ENCODE measurements around the gene PDCD4. TPM values are rescaled to one million over a fixed set of nuclear protein-coding genes. Genes with fewer than 3 reads are reported as not detected.

The PDCD4 gene
- total and polyA plus RNA-seq, 2 of the 4 experiments (the other 2 are of a cell fraction) = 10.9 to 49.7 TPM

- no peak for TF ChIP-seq SMC3 (IDR thresholded peaks at IDR 0.05; ENCODE audit: low read depth, low read length)
- no peak for TF ChIP-seq CEBPB (IDR thresholded peaks at IDR 0.05; ENCODE audit: low read depth, low read length)
- TF ChIP-seq, protein P1, sequence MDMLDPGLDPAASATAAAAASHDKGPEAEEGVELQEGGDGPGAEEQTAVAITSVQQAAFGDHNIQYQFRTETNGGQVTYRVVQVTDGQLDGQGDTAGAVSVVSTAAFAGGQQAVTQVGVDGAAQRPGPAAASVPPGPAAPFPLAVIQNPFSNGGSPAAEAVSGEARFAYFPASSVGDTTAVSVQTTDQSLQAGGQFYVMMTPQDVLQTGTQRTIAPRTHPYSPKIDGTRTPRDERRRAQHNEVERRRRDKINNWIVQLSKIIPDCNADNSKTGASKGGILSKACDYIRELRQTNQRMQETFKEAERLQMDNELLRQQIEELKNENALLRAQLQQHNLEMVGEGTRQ (IDR thresholded peaks at IDR 0.05; ENCODE audit: low read depth, low read length) = no peak
- TF ChIP-seq MXI1 (IDR thresholded peaks at IDR 0.05; ENCODE audit: borderline replicate concordance, low read depth, low read length) = no peak
- TF ChIP-seq ELK1 (IDR thresholded peaks at IDR 0.05; ENCODE audit: borderline replicate concordance, low read depth, low read length) = no peak
- no peak for TF ChIP-seq RAD21 (IDR thresholded peaks at IDR 0.05; ENCODE audit: low read length)
- no peak for TF ChIP-seq RCOR1 (IDR thresholded peaks at IDR 0.05; ENCODE audit: insufficient replicate concordance, low read length)
- TF ChIP-seq BHLHE40 (IDR thresholded peaks at IDR 0.05; ENCODE audit: low read depth, low read length) = no peak
- TF ChIP-seq CHD1 (IDR thresholded peaks at IDR 0.05; ENCODE audit: low read depth, low read length) = no peak
- no peak for TF ChIP-seq NFE2L2 (IDR thresholded peaks at IDR 0.05; ENCODE audit: low read depth, low read length)
- in situ Hi-C loops (cut with MboI; ENCODE audit: low sequenced_read_pairs) (no loop called here), intact Hi-C loops (cut with micrococcal nuclease) (loop anchor here (5.0 kb wide), 1 partner anchor 36 kb away; no protein-coding TSS in a partner anchor), dilution Hi-C loops (cut with HindIII; ENCODE audit: low sequenced_read_pairs, unreplicated experiment) (no loop called here)
- Histone ChIP-seq H3K79me1 (ENCODE audit: low read depth in 1 of 2, low read length in 2 of 2) (no peaks in the 10 kb centered on the region), H4K8ac (ENCODE audit: low read depth in 2 of 2, low read length in 2 of 2) (no peak overlapping the region), H2BK120ac (ENCODE audit: low read depth, low read length) (no peak overlapping the region), H3K9ac (ENCODE audit: low read depth, low read length) (no peak overlapping the region), H2BK20ac (ENCODE audit: low read depth, low read length) (no peak overlapping the region), H2AK5ac (ENCODE audit: low read depth, low read length) (no peak overlapping the region), H2AFZ (replicated peaks; ENCODE audit: low read length, poor library complexity) (no peak overlapping the region), H4K91ac (ENCODE audit: insufficient read depth, low read depth, low read length) (no peak overlapping the region), H3K36me3 (ENCODE audit: control insufficient read depth, insufficient read depth, low read length) (no peaks in the 10 kb centered on the region), H3K4me3 (ENCODE audit: insufficient read depth, low read depth, low read length) (no peak overlapping the region), H3K4me1 (ENCODE audit: control insufficient read depth, insufficient read depth, low read length) (peaks cover 21% of the 10 kb centered on the region), H4K20me1 (ENCODE audit: insufficient read depth, low read length) (no peaks in the 10 kb centered on the region), H3K4me2 (ENCODE audit: low read depth, low read length) (no peak overlapping the region), H4K5ac (ENCODE audit: low read depth, low read length) (no peak overlapping the region), H3K18ac (ENCODE audit: low read depth, low read length) (no peak overlapping the region), H2AK9ac (replicated peaks; ENCODE audit: low read depth, low read length, poor library complexity) (no peak overlapping the region), H3K14ac (replicated peaks; ENCODE audit: low read depth, low read length) (no peak overlapping the region), H3K4ac (ENCODE audit: low read depth, low read length) (no peak overlapping the region), H3K56ac (ENCODE audit: extremely low read depth, insufficient read depth, low read length) (no peak overlapping the region), H2BK5ac (ENCODE audit: low read depth, low read length, poor library complexity, severe bottlenecking) (no peak overlapping the region), H3K27ac (ENCODE audit: insufficient read depth, low read length) (no peak overlapping the region), H3K9me1 (ENCODE audit: insufficient read depth, low read length) (peaks cover 7% of the 10 kb centered on the region; the same call in 1 of the 2 replicates), H2BK15ac (ENCODE audit: low read depth, low read length) (no peak overlapping the region), H3K27me3 (ENCODE audit: control insufficient read depth, insufficient read depth, low read length) (no peaks in the 10 kb centered on the region), H3K23ac (ENCODE audit: low read depth, low read length) (no peak overlapping the region), H3K9me3 (ENCODE audit: control insufficient read depth, insufficient read depth, low read length) (no peaks in the 10 kb centered on the region)
- ChIA-PET CTCF (no interaction called here), POLR2A (ENCODE audit: unreplicated experiment) (no interaction called here)
- no peak for DNase-seq
- no TSS peak for BruUV-seq (replicated peaks)
- 80% methylated on average over 1 of the region's 6 CpGs; no CpG with 5 or more reads in 1 of the 2 experiments for WGBS, 2 experiments (ENCODE audit: extremely low coverage in 2 of 2, insufficient read length in 1 of 2)
- no peak for ATAC-seq (ENCODE audit: low read depth)
Measured at GRCh38 chr10:110862961-110863360, 8.8 kb upstream of the PDCD4 start.

Data from IMR-90 (cell line).